IMR-90 (cell line): ENCODE measurements around the gene RAB3C. TPM values are rescaled to one million over a fixed set of nuclear protein-coding genes. Genes with fewer than 3 reads are reported as not detected.

ENCODE experiments used
- ATAC-seq: fragments of 200-7000 bp; cut with Tn5 transposase; 2 replicates; pipeline ENCODE4 v1.9.1; 2020; ENCODE audit warnings: low read depth, mild to moderate bottlenecking, moderate library complexity
- BruUV-seq: library from RNA; stranded (reverse); fragments of 400-500 nt; replicated peaks from 2 replicates; lab custom pipeline; 2021; lab: Mats Ljungman, UMichigan
- CTCF ChIA-PET: fragments of 300-600 bp; formaldehyde crosslinking; extraction: SDS; loops from one replicate; lab custom pipeline; 2021; ENCODE audit warnings: antibody characterized with exemption; lab: Yijun Ruan, JAX
- POLR2A ChIA-PET: fragments of 300-600 bp; sonication (Branson Sonifier 250); formaldehyde crosslinking; loops from one replicate; lab custom pipeline; 2022; ENCODE audit warnings: antibody characterized with exemption; ENCODE audit not compliant: unreplicated experiment; lab: Charles Lee
- DNase-seq: peaks from one replicate; pipeline ENCODE4 v3.0.0; 2013
- H2AFZ ChIP-seq: replicated peaks from 2 replicates; pipeline ENCODE3; 2013; ENCODE audit warnings: low read length, mild to moderate bottlenecking; ENCODE audit not compliant: poor library complexity
- H2AK5ac ChIP-seq: 2 replicates; pipeline ENCODE4 v1.6.1; 2013; ENCODE audit warnings: low read depth, low read length, inconsistent platforms
- H2AK9ac ChIP-seq: replicated peaks from 2 replicates; pipeline ENCODE3; 2013; ENCODE audit warnings: mild to moderate bottlenecking, low read depth, low read length, moderate library complexity; ENCODE audit not compliant: poor library complexity
- H2BK120ac ChIP-seq: 2 replicates; pipeline ENCODE4 v1.6.1; 2013; ENCODE audit warnings: low read depth, low read length, inconsistent platforms
- H2BK15ac ChIP-seq: 3 replicates; pipeline ENCODE4 v1.6.1; 2013; ENCODE audit warnings: low read depth, low read length, inconsistent platforms
- H2BK20ac ChIP-seq: 2 replicates; pipeline ENCODE4 v1.6.1; 2013; ENCODE audit warnings: low read depth, mild to moderate bottlenecking, inconsistent platforms, low read length, moderate library complexity
- H2BK5ac ChIP-seq: 2 replicates; pipeline ENCODE4 v1.6.1; 2013; ENCODE audit warnings: mild to moderate bottlenecking, low read depth, low read length, inconsistent platforms; ENCODE audit not compliant: poor library complexity, severe bottlenecking
- H3K14ac ChIP-seq: replicated peaks from 2 replicates; pipeline ENCODE4 v1.6.1; 2013; ENCODE audit warnings: low read depth, low read length, inconsistent platforms
- H3K18ac ChIP-seq: 2 replicates; pipeline ENCODE4 v1.6.1; 2013; ENCODE audit warnings: low read depth, low read length, control low read depth
- H3K23ac ChIP-seq: 2 replicates; pipeline ENCODE4 v1.6.1; 2013; ENCODE audit warnings: low read depth, low read length, inconsistent platforms
- H3K27ac ChIP-seq: 2 replicates; pipeline ENCODE4 v1.5.1; 2013; ENCODE audit warnings: mild to moderate bottlenecking, control low read depth, low read length; ENCODE audit not compliant: insufficient read depth
- H3K27me3 ChIP-seq: 2 replicates; pipeline ENCODE4 v1.6.1; 2013; ENCODE audit warnings: low read length; ENCODE audit not compliant: control insufficient read depth, insufficient read depth
- H3K36me3 ChIP-seq: 2 replicates; pipeline ENCODE4 v1.6.1; 2013; ENCODE audit warnings: low read length, mixed read lengths; ENCODE audit not compliant: control insufficient read depth, insufficient read depth
- H3K4ac ChIP-seq: 2 replicates; pipeline ENCODE4 v1.6.1; 2013; ENCODE audit warnings: low read depth, low read length, inconsistent platforms
- H3K4me1 ChIP-seq: 2 replicates; pipeline ENCODE4 v1.6.1; 2013; ENCODE audit warnings: low read length, mixed read lengths; ENCODE audit not compliant: control insufficient read depth, insufficient read depth
- H3K4me2 ChIP-seq: 2 replicates; pipeline ENCODE4 v1.6.1; 2013; ENCODE audit warnings: low read depth, mild to moderate bottlenecking, control low read depth, low read length, moderate library complexity
- H3K4me3 ChIP-seq: 2 replicates; pipeline ENCODE4 v1.5.1; 2013; ENCODE audit warnings: low read depth, mild to moderate bottlenecking, control low read depth, low read length, moderate library complexity; ENCODE audit not compliant: insufficient read depth
- H3K56ac ChIP-seq: 2 replicates; pipeline ENCODE4 v1.6.1; 2013; ENCODE audit warnings: low read length, inconsistent platforms; ENCODE audit not compliant: insufficient read depth; ENCODE audit errors: extremely low read depth
- H3K79me1 ChIP-seq, 2 experiments: 2 replicates each; pipeline ENCODE4 v1.6.1; 2013; ENCODE audit warnings: low read length in 2 of 2, inconsistent platforms in 1 of 2, low read depth in 1 of 2
- H3K9ac ChIP-seq: 2 replicates; pipeline ENCODE4 v1.6.1; 2013; ENCODE audit warnings: low read depth, low read length, control low read depth
- H3K9me1 ChIP-seq: 2 replicates; pipeline ENCODE4 v1.6.1; 2013; ENCODE audit warnings: low read length, inconsistent platforms; ENCODE audit not compliant: insufficient read depth
- H3K9me3 ChIP-seq: 2 replicates; pipeline ENCODE4 v1.6.1; 2013; ENCODE audit warnings: low read length; ENCODE audit not compliant: control insufficient read depth, insufficient read depth
- H4K20me1 ChIP-seq: 2 replicates; pipeline ENCODE4 v1.6.1; 2013; ENCODE audit warnings: low read length, inconsistent platforms; ENCODE audit not compliant: insufficient read depth
- H4K5ac ChIP-seq: 2 replicates; pipeline ENCODE4 v1.6.1; 2013; ENCODE audit warnings: mild to moderate bottlenecking, low read depth, low read length, control low read depth
- H4K8ac ChIP-seq, 2 experiments: 2 replicates each; pipeline ENCODE4 v1.6.1; 2013; ENCODE audit warnings: low read depth in 2 of 2, low read length in 2 of 2, control low read depth in 1 of 2, inconsistent platforms in 1 of 2
- H4K91ac ChIP-seq: 2 replicates; pipeline ENCODE4 v1.6.1; 2013; ENCODE audit warnings: low read depth, low read length, inconsistent platforms; ENCODE audit not compliant: insufficient read depth
- BHLHE40 ChIP-seq: fragments of 150-350 bp; IDR thresholded peaks from 2 replicates; pipeline ENCODE4 v1.6.1; 2016; ENCODE audit warnings: mild to moderate bottlenecking, low read depth, low read length
- CEBPB ChIP-seq: IDR thresholded peaks from 2 replicates; pipeline ENCODE4 v1.6.1; 2012; ENCODE audit warnings: low read depth, low read length, improper control_type of control experiment
- CHD1 ChIP-seq: IDR thresholded peaks from 2 replicates; pipeline ENCODE4 v1.6.1; 2012; ENCODE audit warnings: low read depth, low read length, improper control_type of control experiment
- CTCF ChIP-seq: conservative IDR thresholded peaks from 2 replicates; pipeline ENCODE4 v1.5.1; 2012; ENCODE audit warnings: mild to moderate bottlenecking, low read depth, low read length, improper control_type of control experiment
- ELK1 ChIP-seq: fragments of 150-350 bp; IDR thresholded peaks from 2 replicates; pipeline ENCODE4 v1.6.1; 2016; ENCODE audit warnings: low read depth, mild to moderate bottlenecking, low read length, moderate library complexity, borderline replicate concordance
- FOS ChIP-seq: fragments of 150-350 bp; IDR thresholded peaks from 2 replicates; pipeline ENCODE4 v1.6.1; 2016; ENCODE audit warnings: low read depth, low read length
- MAFK ChIP-seq: IDR thresholded peaks from 2 replicates; pipeline ENCODE4 v1.6.1; 2012; ENCODE audit warnings: low read depth, low read length, improper control_type of control experiment
- MAZ ChIP-seq: IDR thresholded peaks from 2 replicates; pipeline ENCODE4 v1.6.1; 2012; ENCODE audit warnings: low read depth, mild to moderate bottlenecking, low read length, improper control_type of control experiment, moderate library complexity, borderline replicate concordance
- MXI1 ChIP-seq: IDR thresholded peaks from 2 replicates; pipeline ENCODE4 v1.6.1; 2012; ENCODE audit warnings: low read depth, mild to moderate bottlenecking, low read length, moderate library complexity, borderline replicate concordance
- NFE2L2 ChIP-seq: fragments of 150-350 bp; IDR thresholded peaks from 2 replicates; pipeline ENCODE4 v1.6.1; 2016; ENCODE audit warnings: low read depth, mild to moderate bottlenecking, low read length
- POLR2A ChIP-seq: IDR thresholded peaks from 2 replicates; pipeline ENCODE4 v1.6.1; 2012; ENCODE audit warnings: mild to moderate bottlenecking, low read depth, low read length
- RAD21 ChIP-seq: IDR thresholded peaks from 2 replicates; pipeline ENCODE4 v1.6.1; 2012; ENCODE audit warnings: low read length, improper control_type of control experiment
- RCOR1 ChIP-seq: IDR thresholded peaks from 2 replicates; pipeline ENCODE4 v1.6.1; 2012; ENCODE audit warnings: mild to moderate bottlenecking, low read length, improper control_type of control experiment; ENCODE audit not compliant: insufficient replicate concordance
- RFX5 ChIP-seq: IDR thresholded peaks from 2 replicates; pipeline ENCODE4 v1.8.0; 2012; ENCODE audit warnings: low read depth, mild to moderate bottlenecking, low read length, moderate library complexity
- SMC3 ChIP-seq: fragments of 150-350 bp; IDR thresholded peaks from 2 replicates; pipeline ENCODE4 v1.6.1; 2016; ENCODE audit warnings: low read depth, mild to moderate bottlenecking, antibody characterized with exemption, low read length, moderate library complexity
- USF2 ChIP-seq: fragments of 150-350 bp; IDR thresholded peaks from 2 replicates; pipeline ENCODE4 v1.6.1; 2017; ENCODE audit warnings: mild to moderate bottlenecking, antibody characterized with exemption, low read length, low read depth
- WGBS, 2 experiments: methylation state at CpG; one replicate each; pipeline versions ENCODE4 v1.1.5 to v1.1.7; 2013; ENCODE audit warnings: missing lambda C conversion rate in 2 of 2; ENCODE audit not compliant: insufficient read length in 1 of 2; ENCODE audit errors: extremely low coverage in 2 of 2; 5-methylcytosine and 5-hydroxymethylcytosine counted together
- dilution Hi-C: fragments of 300-500 bp; cut with HindIII; formaldehyde crosslinking; loops from one replicate; pipeline ENCODE4 v1.14.3; 2018; ENCODE audit warnings: low sequenced_read_pairs; ENCODE audit not compliant: unreplicated experiment
- in situ Hi-C: fragments of 300-500 bp; cut with MboI; formaldehyde crosslinking; loops from 3 replicates; pipeline ENCODE4 v1.14.3; 2019; ENCODE audit warnings: low sequenced_read_pairs, inconsistent platforms, mixed read lengths
- intact Hi-C: fragments of 100-400 bp; cut with micrococcal nuclease; formaldehyde crosslinking; loops from 2 replicates; pipeline ENCODE4 v1.10.0; 2022
- polyA plus RNA-seq, 3 experiments: library from polyadenylated mRNA; depleted of rRNA; stranded (reverse); fragments of >200 nt; gene quantifications; 2 replicates each; pipeline ENCODE4 v1.2.3, GENCODE V29; 2012; ENCODE audit warnings: low replicate concordance in 1 of 3
- total RNA-seq: library from RNA; depleted of rRNA; stranded (reverse); fragments of >200 nt; gene quantifications from 2 replicates; pipeline ENCODE4 v1.2.3, GENCODE V29; 2012

Gene RAB3C
- total and polyA plus RNA-seq, 2 of the 4 experiments (the other 2 are of a cell fraction): not detected

GRCh38 chr5:58885260-58885659 is 302.4 kb downstream of the RAB3C start:
- intact Hi-C loops: no loop called here
- H2AK9ac ChIP-seq: no peak overlapping the region
- no peak overlapping the region for H3K18ac ChIP-seq
- no peak overlapping the region for H2AK5ac ChIP-seq
- H2BK15ac ChIP-seq: no peak overlapping the region
- H3K4me3 ChIP-seq: no peak overlapping the region
- H3K4ac ChIP-seq: no peak overlapping the region
- no peak overlapping the region for H3K14ac ChIP-seq
- no peak overlapping the region for H4K5ac ChIP-seq
- no peak overlapping the region for H3K56ac ChIP-seq
- no peak overlapping the region for H3K9ac ChIP-seq
- no peaks in the 10 kb centered on the region for H3K9me3 ChIP-seq
- no peak overlapping the region for H2BK20ac ChIP-seq
- H3K79me1 ChIP-seq: no peaks in the 10 kb centered on the region
- no peak for DNase-seq
- no peak overlapping the region for H4K8ac ChIP-seq
- TF ChIP-seq MAZ (no peak), CEBPB (no peak), ELK1 (no peak), MAFK (no peak), RAD21 (no peak), POLR2A (no peak), MXI1 (no peak), FOS (no peak), CTCF (no peak), RCOR1 (no peak), NFE2L2 (no peak), BHLHE40 (no peak), USF2 (no peak), RFX5 (no peak), SMC3 (no peak), CHD1 (no peak)
- ATAC-seq: no peak
- no CpG with 5 or more reads among the region's 2 CpGs for WGBS, 2 experiments
- no peak overlapping the region for H3K27ac ChIP-seq
- POLR2A ChIA-PET: no interaction called here
- no peak overlapping the region for H4K91ac ChIP-seq
- no peak overlapping the region for H3K23ac ChIP-seq
- in situ Hi-C loops: loop anchor here (5.0 to 25.0 kb wide), 2 partner anchors 292 to 477 kb away; no protein-coding TSS in a partner anchor
- CTCF ChIA-PET: interaction anchor here (1.9 kb wide), 1 partner anchor 16 kb away, joined by 6 read pairs; no protein-coding TSS in a partner anchor
- no peak overlapping the region for H3K4me2 ChIP-seq
- dilution Hi-C loops: no loop called here
- H2BK120ac ChIP-seq: no peak overlapping the region
- H3K27me3 ChIP-seq: peaks cover 2% of the 10 kb centered on the region
- no TSS peak for BruUV-seq
- no peak overlapping the region for H2AFZ ChIP-seq
- H3K36me3 ChIP-seq: no peaks in the 10 kb centered on the region
- no peak overlapping the region for H2BK5ac ChIP-seq
- H4K20me1 ChIP-seq: no peaks in the 10 kb centered on the region
- no peaks in the 10 kb centered on the region for H3K9me1 ChIP-seq
- peaks cover 4% of the 10 kb centered on the region; the same call in 1 of the 2 replicates for H3K4me1 ChIP-seq
